ENCODE results near the gene ERCC1.

DNA sequence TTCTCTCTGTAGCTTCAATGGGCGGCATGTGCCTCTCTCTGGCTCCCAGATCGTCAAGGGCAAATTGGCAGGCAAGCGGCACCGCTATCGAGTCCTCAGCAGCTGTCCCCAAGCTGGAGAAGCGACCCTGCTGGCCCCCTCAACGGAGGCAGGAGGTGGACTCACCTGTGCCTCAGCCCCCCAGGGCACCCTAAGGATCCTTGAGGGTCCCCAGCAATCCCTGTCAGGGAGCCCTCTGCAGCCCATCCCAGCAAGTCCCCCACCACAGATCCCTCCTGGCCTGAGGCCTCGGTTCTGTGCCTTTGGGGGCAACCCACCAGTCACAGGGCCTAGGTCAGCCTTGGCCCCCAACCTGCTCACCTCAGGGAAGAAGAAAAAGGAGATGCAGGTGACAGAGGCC, 15.6 kb downstream of the ERCC1 start:
- TF ChIP-seq POLR2A (IDR thresholded peaks at IDR 0.05), result no peak
- TF ChIP-seq, protein P1, sequence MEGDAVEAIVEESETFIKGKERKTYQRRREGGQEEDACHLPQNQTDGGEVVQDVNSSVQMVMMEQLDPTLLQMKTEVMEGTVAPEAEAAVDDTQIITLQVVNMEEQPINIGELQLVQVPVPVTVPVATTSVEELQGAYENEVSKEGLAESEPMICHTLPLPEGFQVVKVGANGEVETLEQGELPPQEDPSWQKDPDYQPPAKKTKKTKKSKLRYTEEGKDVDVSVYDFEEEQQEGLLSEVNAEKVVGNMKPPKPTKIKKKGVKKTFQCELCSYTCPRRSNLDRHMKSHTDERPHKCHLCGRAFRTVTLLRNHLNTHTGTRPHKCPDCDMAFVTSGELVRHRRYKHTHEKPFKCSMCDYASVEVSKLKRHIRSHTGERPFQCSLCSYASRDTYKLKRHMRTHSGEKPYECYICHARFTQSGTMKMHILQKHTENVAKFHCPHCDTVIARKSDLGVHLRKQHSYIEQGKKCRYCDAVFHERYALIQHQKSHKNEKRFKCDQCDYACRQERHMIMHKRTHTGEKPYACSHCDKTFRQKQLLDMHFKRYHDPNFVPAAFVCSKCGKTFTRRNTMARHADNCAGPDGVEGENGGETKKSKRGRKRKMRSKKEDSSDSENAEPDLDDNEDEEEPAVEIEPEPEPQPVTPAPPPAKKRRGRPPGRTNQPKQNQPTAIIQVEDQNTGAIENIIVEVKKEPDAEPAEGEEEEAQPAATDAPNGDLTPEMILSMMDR (IDR thresholded peaks at IDR 0.05), result no peak
